Neural cell (in vitro differentiated cells): ENCODE data around the gene DGKG. TPM values are rescaled to one million over a fixed set of nuclear protein-coding genes. Genes with fewer than 3 reads are reported as not detected.

Experiments used
- H2AFZ ChIP-seq: fragments of 200-600, 300-800 bp; sonication (generic), shearing (Covaris generic); 2 replicates; pipeline ENCODE4 v1.6.0; 2014; ENCODE audit warnings: low read depth, mild to moderate bottlenecking, antibody characterized with exemption, low read length, moderate library complexity
- H3F3A ChIP-seq: fragments of 200-600 bp; shearing (Covaris generic); 2 replicates; pipeline ENCODE4 v1.6.1; 2016; ENCODE audit warnings: mild to moderate bottlenecking, moderate library complexity, mixed read lengths, antibody characterized with exemption, low read length; ENCODE audit not compliant: insufficient read depth, poor library complexity, severe bottlenecking
- H3K27ac ChIP-seq: fragments of 200-600, 300-800 bp; sonication (generic), shearing (Covaris generic); 2 replicates; pipeline ENCODE4 v1.5.1; 2014; ENCODE audit warnings: mild to moderate bottlenecking, low read length, moderate library complexity
- H3K27me3 ChIP-seq: fragments of 300-800, 200-600 bp; sonication (generic), shearing (Covaris generic); 2 replicates; pipeline ENCODE4 v1.6.0; 2014; ENCODE audit warnings: mild to moderate bottlenecking, low read depth, low read length, moderate library complexity; ENCODE audit not compliant: insufficient read depth
- H3K36me3 ChIP-seq: fragments of 300-800, 200-600 bp; sonication (generic), shearing (Covaris generic); 2 replicates; pipeline ENCODE4 v1.5.1; 2014; ENCODE audit warnings: mild to moderate bottlenecking, antibody characterized with exemption, low read length, moderate library complexity; ENCODE audit not compliant: insufficient read depth
- H3K4me2 ChIP-seq: fragments of 300-800, 200-600 bp; sonication (generic), shearing (Covaris generic); 2 replicates; pipeline ENCODE4 v1.6.0; 2014; ENCODE audit warnings: mild to moderate bottlenecking, low read length
- H3K4me3 ChIP-seq: fragments of 300-800, 200-600 bp; sonication (generic), shearing (Covaris generic); 2 replicates; pipeline ENCODE4 v1.5.1; 2014; ENCODE audit warnings: mild to moderate bottlenecking, low read length, moderate library complexity
- H3K79me2 ChIP-seq: fragments of 200-600 bp; shearing (Covaris generic); replicated peaks from 2 replicates; pipeline ENCODE4 v1.6.0; 2014; ENCODE audit warnings: mild to moderate bottlenecking, low read length, moderate library complexity; ENCODE audit not compliant: insufficient read depth
- H3K9ac ChIP-seq: fragments of 300-800, 200-600 bp; sonication (generic), shearing (Covaris generic); 2 replicates; pipeline ENCODE4 v1.6.1; 2016; ENCODE audit warnings: mild to moderate bottlenecking, low read length, mixed read lengths
- H3K9me2 ChIP-seq: fragments of 200-600 bp; shearing (Covaris generic); 2 replicates; pipeline ENCODE4 v1.6.1; 2016; ENCODE audit warnings: mild to moderate bottlenecking, low read length, mixed read lengths; ENCODE audit not compliant: insufficient read depth
- H3K9me3 ChIP-seq: fragments of 200-600, 300-800 bp; sonication (generic), shearing (Covaris generic); 2 replicates; pipeline ENCODE4 v1.6.1; 2016; ENCODE audit warnings: mild to moderate bottlenecking, mixed run types, low read length, moderate library complexity, mixed read lengths
- H4K20me1 ChIP-seq: fragments of 200-600 bp; shearing (Covaris generic); 2 replicates; pipeline ENCODE4 v1.6.1; 2016; ENCODE audit warnings: mild to moderate bottlenecking, mixed run types; ENCODE audit not compliant: insufficient read depth
- EP300 ChIP-seq: fragments of 450-650 bp; conservative IDR thresholded peaks from 2 replicates; pipeline ENCODE4 v1.6.1; 2014; ENCODE audit warnings: antibody characterized with exemption, mild to moderate bottlenecking, moderate library complexity; ENCODE audit not compliant: poor library complexity, severe bottlenecking
- EZH2 ChIP-seq: fragments of 200-600, 300-800 bp; shearing (Covaris generic), sonication (generic); IDR thresholded peaks from 2 replicates; pipeline ENCODE4 v1.6.1; 2014; ENCODE audit warnings: antibody characterized with exemption, low read length, borderline replicate concordance, mild to moderate bottlenecking; ENCODE audit not compliant: insufficient read depth, poor library complexity, severe bottlenecking
- MXI1 ChIP-seq: fragments of 450-650 bp; conservative IDR thresholded peaks from 2 replicates; pipeline ENCODE4 v1.6.1; 2014; ENCODE audit warnings: antibody characterized with exemption, mild to moderate bottlenecking; ENCODE audit not compliant: poor library complexity, severe bottlenecking
- POLR2AphosphoS5 ChIP-seq: IDR thresholded peaks from 2 replicates; pipeline ENCODE4 v1.6.1; 2012
- RAD21 ChIP-seq: fragments of 450-650 bp; conservative IDR thresholded peaks from 2 replicates; pipeline ENCODE4 v1.6.1; 2014; ENCODE audit warnings: antibody characterized with exemption, mild to moderate bottlenecking, moderate library complexity
- SMC3 ChIP-seq: fragments of 450-650 bp; conservative IDR thresholded peaks from 2 replicates; pipeline ENCODE4 v1.6.1; 2014; ENCODE audit warnings: antibody characterized with exemption, mild to moderate bottlenecking, moderate library complexity; ENCODE audit not compliant: poor library complexity
- TAF1 ChIP-seq: IDR thresholded peaks from 2 replicates; pipeline ENCODE4 v1.6.1; 2012; ENCODE audit warnings: low read depth
- polyA plus RNA-seq: library from polyadenylated mRNA; depleted of rRNA; stranded (reverse); fragments of >200 nt; gene quantifications from 2 replicates; pipeline ENCODE4 v1.2.3, GENCODE V29; 2014
- TF ChIP-seq, protein P1 (sequence below): IDR thresholded peaks from 2 replicates; pipeline ENCODE4 v1.6.1; 2012; ENCODE audit warnings: borderline replicate concordance
- TF ChIP-seq, protein P2 (sequence below): fragments of 450-650 bp; IDR thresholded peaks from 2 replicates; pipeline ENCODE4 v1.5.1; 2014; ENCODE audit warnings: antibody characterized with exemption, mild to moderate bottlenecking, moderate library complexity; ENCODE audit not compliant: poor library complexity, severe bottlenecking

DGKG gene
- polyA plus RNA-seq, 1 donor from 2014 or later = not detected

GRCh38 chr3:186394566-186395217 lies 32.7 kb upstream of the DGKG start:
- H3K4me3 ChIP-seq = no peak overlapping the region
- no peak overlapping the region for H3K9ac ChIP-seq
- no peaks in the 10 kb centered on the region for H3K9me2 ChIP-seq
- H3K4me2 ChIP-seq = no peak overlapping the region
- no peak overlapping the region for H3K27ac ChIP-seq
- no peaks in the 10 kb centered on the region for H3K27me3 ChIP-seq
- no peaks in the 10 kb centered on the region for H4K20me1 ChIP-seq
- no peaks in the 10 kb centered on the region for H3K79me2 ChIP-seq
- no peaks in the 10 kb centered on the region for H3K36me3 ChIP-seq
- H3K9me3 ChIP-seq = peaks cover 4% of the 10 kb centered on the region
- H3F3A ChIP-seq = no peaks in the 10 kb centered on the region
- H2AFZ ChIP-seq = no peak overlapping the region
- TF ChIP-seq RAD21 (no peak), MXI1 (no peak), SMC3 (no peak), EZH2 (no peak), TAF1 (no peak), POLR2AphosphoS5 (no peak), EP300 (no peak)
- TF ChIP-seq, protein P1, sequence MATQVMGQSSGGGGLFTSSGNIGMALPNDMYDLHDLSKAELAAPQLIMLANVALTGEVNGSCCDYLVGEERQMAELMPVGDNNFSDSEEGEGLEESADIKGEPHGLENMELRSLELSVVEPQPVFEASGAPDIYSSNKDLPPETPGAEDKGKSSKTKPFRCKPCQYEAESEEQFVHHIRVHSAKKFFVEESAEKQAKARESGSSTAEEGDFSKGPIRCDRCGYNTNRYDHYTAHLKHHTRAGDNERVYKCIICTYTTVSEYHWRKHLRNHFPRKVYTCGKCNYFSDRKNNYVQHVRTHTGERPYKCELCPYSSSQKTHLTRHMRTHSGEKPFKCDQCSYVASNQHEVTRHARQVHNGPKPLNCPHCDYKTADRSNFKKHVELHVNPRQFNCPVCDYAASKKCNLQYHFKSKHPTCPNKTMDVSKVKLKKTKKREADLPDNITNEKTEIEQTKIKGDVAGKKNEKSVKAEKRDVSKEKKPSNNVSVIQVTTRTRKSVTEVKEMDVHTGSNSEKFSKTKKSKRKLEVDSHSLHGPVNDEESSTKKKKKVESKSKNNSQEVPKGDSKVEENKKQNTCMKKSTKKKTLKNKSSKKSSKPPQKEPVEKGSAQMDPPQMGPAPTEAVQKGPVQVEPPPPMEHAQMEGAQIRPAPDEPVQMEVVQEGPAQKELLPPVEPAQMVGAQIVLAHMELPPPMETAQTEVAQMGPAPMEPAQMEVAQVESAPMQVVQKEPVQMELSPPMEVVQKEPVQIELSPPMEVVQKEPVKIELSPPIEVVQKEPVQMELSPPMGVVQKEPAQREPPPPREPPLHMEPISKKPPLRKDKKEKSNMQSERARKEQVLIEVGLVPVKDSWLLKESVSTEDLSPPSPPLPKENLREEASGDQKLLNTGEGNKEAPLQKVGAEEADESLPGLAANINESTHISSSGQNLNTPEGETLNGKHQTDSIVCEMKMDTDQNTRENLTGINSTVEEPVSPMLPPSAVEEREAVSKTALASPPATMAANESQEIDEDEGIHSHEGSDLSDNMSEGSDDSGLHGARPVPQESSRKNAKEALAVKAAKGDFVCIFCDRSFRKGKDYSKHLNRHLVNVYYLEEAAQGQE = no peak
- TF ChIP-seq, protein P2, sequence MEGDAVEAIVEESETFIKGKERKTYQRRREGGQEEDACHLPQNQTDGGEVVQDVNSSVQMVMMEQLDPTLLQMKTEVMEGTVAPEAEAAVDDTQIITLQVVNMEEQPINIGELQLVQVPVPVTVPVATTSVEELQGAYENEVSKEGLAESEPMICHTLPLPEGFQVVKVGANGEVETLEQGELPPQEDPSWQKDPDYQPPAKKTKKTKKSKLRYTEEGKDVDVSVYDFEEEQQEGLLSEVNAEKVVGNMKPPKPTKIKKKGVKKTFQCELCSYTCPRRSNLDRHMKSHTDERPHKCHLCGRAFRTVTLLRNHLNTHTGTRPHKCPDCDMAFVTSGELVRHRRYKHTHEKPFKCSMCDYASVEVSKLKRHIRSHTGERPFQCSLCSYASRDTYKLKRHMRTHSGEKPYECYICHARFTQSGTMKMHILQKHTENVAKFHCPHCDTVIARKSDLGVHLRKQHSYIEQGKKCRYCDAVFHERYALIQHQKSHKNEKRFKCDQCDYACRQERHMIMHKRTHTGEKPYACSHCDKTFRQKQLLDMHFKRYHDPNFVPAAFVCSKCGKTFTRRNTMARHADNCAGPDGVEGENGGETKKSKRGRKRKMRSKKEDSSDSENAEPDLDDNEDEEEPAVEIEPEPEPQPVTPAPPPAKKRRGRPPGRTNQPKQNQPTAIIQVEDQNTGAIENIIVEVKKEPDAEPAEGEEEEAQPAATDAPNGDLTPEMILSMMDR = no peak

- H3K9ac ChIP-seq = no peak overlapping the region
- no peak overlapping the region for H3K4me3 ChIP-seq
- H3K4me2 ChIP-seq = no peak overlapping the region
- H3K9me3 ChIP-seq = no peaks in the 10 kb centered on the region
- no peaks in the 10 kb centered on the region for H3K79me2 ChIP-seq
- no peaks in the 10 kb centered on the region for H3K27me3 ChIP-seq
- H2AFZ ChIP-seq = no peak overlapping the region
- H3K36me3 ChIP-seq = no peaks in the 10 kb centered on the region
- no peaks in the 10 kb centered on the region for H4K20me1 ChIP-seq
- H3F3A ChIP-seq = no peaks in the 10 kb centered on the region
- H3K9me2 ChIP-seq = no peaks in the 10 kb centered on the region
- TF ChIP-seq, protein P1 = no peak
- no peak for TF ChIP-seq TAF1
- H3K27ac ChIP-seq = no peak overlapping the region
These were observed 25.0 kb upstream of the DGKG start for GRCh38 chr3:186386883-186387560.
